Dendritic cell treated with granulocyte-macrophage colony-stimulating factor and Interleukin-4, amounts not matched to agents 40 ng/mL and 50 ng/mL, for 4 days (primary cell): ENCODE measurements around the gene ARHGAP26.
"Not testable (repeated sequence)": the region's sequence is repeated elsewhere in the genome, so short reads cannot be mapped to it uniquely, and the experiment has no call there.

ENCODE experiments used
- H3K27ac Mint-ChIP-seq: one replicate; pipeline ENCODE4 v1.8.0; 2022; ENCODE audit warnings: mild to moderate bottlenecking, mixed read lengths
- H3K27me3 Mint-ChIP-seq: one replicate; pipeline ENCODE4 v1.8.0; 2022; ENCODE audit warnings: mild to moderate bottlenecking, mixed read lengths
- H3K36me3 Mint-ChIP-seq: one replicate; pipeline ENCODE4 v1.8.0; 2022; ENCODE audit warnings: low read depth, mixed read lengths
- H3K4me1 Mint-ChIP-seq: one replicate; pipeline ENCODE4 v1.8.0; 2022; ENCODE audit warnings: low read depth, mixed read lengths
- H3K4me3 Mint-ChIP-seq: one replicate; pipeline ENCODE4 v1.8.0; 2022; ENCODE audit warnings: mild to moderate bottlenecking, moderate library complexity, mixed read lengths
- H3K9me3 Mint-ChIP-seq: one replicate; pipeline ENCODE4 v1.8.0; 2022; ENCODE audit warnings: mixed read lengths
- intact Hi-C: fragments of 100-400 bp; cut with micrococcal nuclease; formaldehyde crosslinking; loops from one replicate; pipeline ENCODE4 v1.15.0; 2022

ARHGAP26 gene

GRCh38 chr5:143201589-143201988 lies 431.4 kb downstream of the ARHGAP26 start:
- H3K27ac Mint-ChIP-seq = no peak overlapping the region
- H3K4me1 Mint-ChIP-seq = peaks cover 8% of the 10 kb centered on the region
- H3K27me3 Mint-ChIP-seq = no peaks in the 10 kb centered on the region
- no peak overlapping the region for H3K4me3 Mint-ChIP-seq
- H3K9me3 Mint-ChIP-seq = no peaks in the 10 kb centered on the region
- intact Hi-C loops = no loop called here
- H3K36me3 Mint-ChIP-seq = peaks cover 45% of the 10 kb centered on the region

GRCh38 chr5:143203301-143203956 lies 433.3 kb downstream of the ARHGAP26 start:
- intact Hi-C loops, H3K27me3 Mint-ChIP-seq, H3K9me3 Mint-ChIP-seq, H3K4me3 Mint-ChIP-seq, H3K27ac Mint-ChIP-seq: not testable (repeated sequence)
- H3K36me3 Mint-ChIP-seq = peaks cover 53% of the 10 kb centered on the region
- H3K4me1 Mint-ChIP-seq = peaks cover 23% of the 10 kb centered on the region

GRCh38 chr5:143204474-143205246 lies 434.5 kb downstream of the ARHGAP26 start:
- Mint-ChIP-seq H3K27ac (no peak overlapping the region), H3K27me3 (no peaks in the 10 kb centered on the region), H3K4me3 (no peak overlapping the region), H3K4me1 (peaks cover 23% of the 10 kb centered on the region), H3K36me3 (peaks cover 63% of the 10 kb centered on the region), H3K9me3 (no peaks in the 10 kb centered on the region)
- intact Hi-C loops = no loop called here

GRCh38 chr5:143205386-143205785 lies 435.2 kb downstream of the ARHGAP26 start:
- intact Hi-C loops = no loop called here
- H3K27me3 Mint-ChIP-seq = no peaks in the 10 kb centered on the region

GRCh38 chr5:143205883-143206195 lies 435.7 kb downstream of the ARHGAP26 start:
- Mint-ChIP-seq H3K36me3 (peaks cover 65% of the 10 kb centered on the region), H3K9me3 (no peaks in the 10 kb centered on the region), H3K4me1 (peaks cover 30% of the 10 kb centered on the region), H3K27ac (no peak overlapping the region), H3K27me3 (no peaks in the 10 kb centered on the region), H3K4me3 (no peak overlapping the region)
- intact Hi-C loops = no loop called here

More at GRCh38 chr5:143205386-143205785, 435.2 kb downstream of the ARHGAP26 start:
- Mint-ChIP-seq H3K27ac (no peak overlapping the region), H3K4me1 (peaks cover 26% of the 10 kb centered on the region), H3K36me3 (peaks cover 65% of the 10 kb centered on the region), H3K4me3 (no peak overlapping the region), H3K9me3 (no peaks in the 10 kb centered on the region)

GRCh38 chr5:143206196-143207053 lies 436.2 kb downstream of the ARHGAP26 start:
- Mint-ChIP-seq H3K36me3 (peaks cover 60% of the 10 kb centered on the region), H3K9me3 (no peaks in the 10 kb centered on the region), H3K4me1 (peaks cover 30% of the 10 kb centered on the region), H3K4me3 (no peak overlapping the region), H3K27ac (no peak overlapping the region), H3K27me3 (no peaks in the 10 kb centered on the region)
- intact Hi-C loops = no loop called here

- Mint-ChIP-seq H3K9me3 (no peaks in the 10 kb centered on the region), H3K27me3 (no peaks in the 10 kb centered on the region), H3K36me3 (peaks cover 62% of the 10 kb centered on the region), H3K27ac (no peak overlapping the region), H3K4me3 (no peak overlapping the region), H3K4me1 (peaks cover 34% of the 10 kb centered on the region)
- intact Hi-C loops = no loop called here
Measured at GRCh38 chr5:143207058-143207457, 436.9 kb downstream of the ARHGAP26 start.

- no peaks in the 10 kb centered on the region for H3K27me3 Mint-ChIP-seq
- no peak overlapping the region for H3K4me3 Mint-ChIP-seq
- intact Hi-C loops = no loop called here
- H3K27ac Mint-ChIP-seq = no peak overlapping the region
- H3K36me3 Mint-ChIP-seq = peaks cover 60% of the 10 kb centered on the region
- H3K4me1 Mint-ChIP-seq = peaks cover 41% of the 10 kb centered on the region
- no peaks in the 10 kb centered on the region for H3K9me3 Mint-ChIP-seq
Measured at GRCh38 chr5:143207563-143208364, 437.6 kb downstream of the ARHGAP26 start.

- Mint-ChIP-seq H3K9me3 (no peaks in the 10 kb centered on the region), H3K36me3 (peaks cover 55% of the 10 kb centered on the region), H3K27ac (no peak overlapping the region), H3K27me3 (no peaks in the 10 kb centered on the region), H3K4me1 (peaks cover 47% of the 10 kb centered on the region), H3K4me3 (no peak overlapping the region)
- intact Hi-C loops = no loop called here
Measured at GRCh38 chr5:143208365-143208641, 438.1 kb downstream of the ARHGAP26 start.

- Mint-ChIP-seq H3K4me1 (peaks cover 53% of the 10 kb centered on the region), H3K4me3 (no peak overlapping the region), H3K36me3 (peaks cover 57% of the 10 kb centered on the region), H3K27ac (no peak overlapping the region), H3K9me3 (no peaks in the 10 kb centered on the region), H3K27me3 (no peaks in the 10 kb centered on the region)
- intact Hi-C loops = no loop called here
Measured at GRCh38 chr5:143208781-143209510, 438.8 kb downstream of the ARHGAP26 start.

GRCh38 chr5:143209881-143210395 lies 439.8 kb downstream of the ARHGAP26 start:
- intact Hi-C loops = no loop called here
- Mint-ChIP-seq H3K4me1 (peaks cover 63% of the 10 kb centered on the region), H3K27me3 (no peaks in the 10 kb centered on the region), H3K27ac (no peak overlapping the region), H3K9me3 (no peaks in the 10 kb centered on the region), H3K4me3 (no peak overlapping the region), H3K36me3 (peaks cover 66% of the 10 kb centered on the region)

GRCh38 chr5:143210576-143210975 lies 440.4 kb downstream of the ARHGAP26 start:
- intact Hi-C loops = no loop called here
- Mint-ChIP-seq H3K27me3 (no peaks in the 10 kb centered on the region), H3K36me3 (peaks cover 73% of the 10 kb centered on the region), H3K4me1 (peaks cover 69% of the 10 kb centered on the region), H3K9me3 (no peaks in the 10 kb centered on the region), H3K4me3 (no peak overlapping the region), H3K27ac (no peak overlapping the region)

- peak overlapping the region; percentile 65 for H3K27ac Mint-ChIP-seq
- intact Hi-C loops = no loop called here
Measured at GRCh38 chr5:143212261-143212660, 442.1 kb downstream of the ARHGAP26 start.

More at GRCh38 chr5:143212261-143212660, 442.1 kb downstream of the ARHGAP26 start:
- Mint-ChIP-seq H3K27me3 (no peaks in the 10 kb centered on the region), H3K36me3 (peaks cover 78% of the 10 kb centered on the region), H3K9me3 (no peaks in the 10 kb centered on the region), H3K4me3 (no peak overlapping the region), H3K4me1 (peaks cover 72% of the 10 kb centered on the region)
